Renal pelvis (tissue), 4 donors: ENCODE measurements around the gene MEIS2. TPM values are rescaled to one million over a fixed set of nuclear protein-coding genes. Genes with fewer than 3 reads are reported as not detected.

Source experiments
- DNase-seq: peaks from one replicate; pipeline ENCODE4 v3.0.0-alpha.2; 2013
- polyA plus RNA-seq, 3 donors: library from polyadenylated mRNA; unstranded; fragments of 120-200 nt; gene quantifications; one replicate each; pipeline ENCODE4 v1.2.1, GENCODE V29; 2013; ENCODE audit not compliant: insufficient read length in 3 of 3

MEIS2 gene
- polyA plus RNA-seq, 3 donors: 114 to 142 (median 138) TPM

DNA sequence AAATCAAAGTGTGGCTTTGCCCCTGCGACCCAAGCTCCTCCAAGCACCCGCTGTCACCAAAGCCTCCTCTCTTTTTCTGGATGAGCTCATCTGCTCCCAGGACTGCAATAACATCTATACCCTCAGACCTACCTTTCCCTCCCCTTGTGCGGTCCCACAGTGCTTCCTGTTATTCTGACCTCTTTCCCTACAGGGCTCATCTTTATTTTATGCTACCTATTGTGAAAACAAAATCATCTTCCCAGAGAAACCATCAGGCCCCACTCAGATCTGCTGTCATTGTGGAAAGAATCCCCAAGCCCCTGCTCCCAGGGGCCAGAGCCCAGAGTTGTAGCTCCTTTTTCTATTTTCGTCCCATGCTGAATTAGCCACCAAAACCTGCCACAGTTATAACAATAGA, 162.2 kb downstream of the MEIS2 start:
- no peak for DNase-seq

DNA sequence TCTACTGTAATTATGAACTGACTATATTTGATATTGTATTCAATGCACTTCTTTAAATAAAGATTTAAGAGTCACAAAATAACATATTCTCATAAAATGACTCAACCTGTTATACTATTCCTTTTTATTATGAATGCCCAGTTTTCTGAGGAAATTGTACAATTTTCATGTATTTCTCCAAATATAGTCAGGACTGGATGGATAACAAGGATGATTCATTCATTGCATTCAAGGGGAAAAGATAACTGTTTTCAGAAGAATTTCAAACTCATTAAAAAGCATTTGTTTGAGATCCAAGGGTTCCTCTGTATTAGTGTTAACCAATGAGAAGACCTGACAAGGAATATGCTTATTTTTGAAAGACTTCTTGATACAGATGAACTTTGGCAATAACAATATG, 163.7 kb downstream of the MEIS2 start:
- DNase-seq: no peak

DNA sequence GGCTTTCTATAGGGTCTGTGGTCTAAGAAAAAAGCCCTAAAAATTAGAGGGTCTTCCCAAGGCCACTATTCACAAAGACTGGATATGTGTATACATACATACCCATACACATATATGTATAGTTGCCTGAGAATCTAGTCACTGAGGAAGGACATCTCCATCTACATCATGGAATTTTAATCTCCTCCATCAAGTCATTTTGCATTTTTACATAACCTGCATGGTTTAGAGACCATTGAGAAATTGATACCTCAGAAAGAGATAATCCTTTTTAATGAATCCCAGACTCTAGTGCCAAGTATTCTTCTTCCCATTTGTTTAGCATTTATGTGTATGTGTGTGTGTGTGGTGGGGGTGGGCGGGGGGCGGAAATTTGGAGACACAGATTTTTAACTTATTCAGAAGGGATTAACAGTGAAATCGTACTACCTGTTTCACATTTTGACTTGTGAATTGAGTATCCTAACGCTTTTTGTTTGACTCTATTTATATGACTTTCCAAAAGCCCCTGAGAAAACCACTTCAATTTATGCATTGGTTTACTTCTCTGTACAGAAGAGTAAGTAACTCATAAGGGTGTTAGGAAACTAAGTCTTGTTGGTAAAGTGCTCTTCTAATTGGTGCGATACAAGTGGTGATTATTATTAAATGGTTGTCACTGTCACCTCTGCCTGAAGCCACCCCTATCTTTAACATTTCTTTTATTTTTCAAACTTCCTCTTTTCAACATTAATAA, 166.9 kb downstream of the MEIS2 start:
- DNase-seq: no peak

DNA sequence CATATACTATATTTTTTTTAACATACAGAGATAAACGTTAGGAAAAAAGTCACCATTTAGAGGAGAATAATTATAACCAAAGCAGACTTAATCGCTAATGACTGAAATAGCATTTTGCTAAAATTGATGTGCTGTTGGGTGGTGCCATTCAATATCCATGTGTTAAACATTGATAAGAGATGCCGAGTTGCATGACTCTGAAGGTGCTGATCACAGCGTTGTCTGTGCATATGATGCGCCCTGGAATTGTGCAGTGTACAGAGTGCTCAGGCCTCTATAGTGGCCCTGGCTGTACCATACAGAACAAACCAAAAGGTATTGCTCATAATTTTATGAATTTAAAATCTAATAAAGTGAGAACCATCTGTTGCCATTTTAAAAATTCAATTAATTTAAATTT, 168.3 kb downstream of the MEIS2 start:
- no peak for DNase-seq

- no peak for DNase-seq
These were observed 168.9 kb downstream of the MEIS2 start for GRCh38 chr15:36931434-36931833.

GRCh38 chr15:36926427-36926825, 173.9 kb downstream of the MEIS2 start:
- no peak for DNase-seq

DNA sequence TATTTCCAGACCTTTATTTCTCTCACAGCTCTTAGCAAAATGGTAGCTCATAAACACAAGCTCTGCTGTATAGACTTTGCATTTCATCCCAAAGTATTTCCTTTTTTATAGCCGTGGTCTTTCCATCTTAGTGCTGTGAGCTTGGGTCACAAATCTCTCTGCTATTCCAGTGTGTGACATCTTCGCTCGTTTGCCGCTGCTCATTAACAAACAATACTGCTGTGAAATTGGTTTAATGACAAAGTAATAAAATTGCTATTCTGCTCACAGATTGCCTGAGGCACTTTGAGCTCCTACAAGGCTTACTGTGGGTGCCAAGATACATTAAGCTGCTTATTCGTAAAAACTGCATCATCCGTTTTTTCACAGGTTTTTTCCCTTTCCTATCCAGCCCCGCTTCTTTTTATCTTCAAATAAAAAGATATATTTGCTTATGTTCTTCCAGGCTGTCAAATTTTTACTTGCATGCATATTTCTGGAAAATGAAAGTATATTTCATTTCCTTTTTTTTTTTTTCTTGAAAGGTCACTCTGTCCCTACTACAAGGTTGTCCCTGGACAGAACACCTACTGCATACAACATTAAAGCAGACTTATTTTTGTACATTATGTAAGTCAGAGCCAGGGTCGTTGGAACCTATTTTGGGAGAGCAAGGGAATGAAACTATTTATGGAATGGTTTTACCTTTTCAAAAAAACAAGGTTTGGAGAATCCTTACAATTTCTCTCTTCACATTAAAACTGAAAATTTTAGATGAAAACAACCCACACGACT, 174.5 kb downstream of the MEIS2 start:
- no peak for DNase-seq

DNA sequence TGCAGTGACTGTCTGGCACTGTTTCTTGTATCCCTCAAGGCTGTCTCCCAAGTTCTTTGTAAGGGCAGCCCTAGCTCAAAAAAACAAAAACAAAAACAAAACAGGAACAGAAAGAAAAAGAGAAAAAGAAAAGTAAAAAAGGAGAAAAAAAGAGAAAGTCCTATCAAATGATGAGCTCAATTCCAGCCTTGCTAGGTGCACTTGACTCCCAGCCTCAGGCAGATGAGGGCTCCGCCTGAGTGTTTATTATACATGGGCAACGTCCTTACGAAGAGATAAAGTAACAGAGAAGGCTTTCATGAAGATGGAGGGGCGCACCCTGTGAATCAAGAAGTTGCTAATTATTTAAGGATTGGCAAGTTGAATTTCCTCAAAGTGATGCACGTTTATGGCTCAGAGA, 175.3 kb downstream of the MEIS2 start:
- no peak for DNase-seq

DNA sequence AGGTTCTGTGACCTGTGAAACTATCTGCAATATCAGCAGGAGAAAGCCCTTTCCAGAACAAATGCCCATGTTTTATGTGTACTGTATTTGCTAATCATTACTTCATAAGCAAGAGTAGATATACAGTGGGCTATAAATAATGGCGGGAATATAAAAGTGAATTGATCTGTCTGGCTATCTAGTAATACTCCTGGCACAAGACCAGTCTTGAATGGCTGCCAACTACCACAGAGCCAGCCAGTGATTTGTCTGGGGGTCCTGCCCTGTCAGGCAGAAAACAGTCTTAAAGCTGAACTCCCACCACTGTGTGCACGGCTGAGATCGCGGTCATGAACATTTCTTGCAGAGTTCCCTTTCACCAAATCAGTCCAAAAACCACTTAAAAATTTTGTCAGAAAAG, 176.3 kb downstream of the MEIS2 start:
- DNase-seq: peak; percentile 40

DNA sequence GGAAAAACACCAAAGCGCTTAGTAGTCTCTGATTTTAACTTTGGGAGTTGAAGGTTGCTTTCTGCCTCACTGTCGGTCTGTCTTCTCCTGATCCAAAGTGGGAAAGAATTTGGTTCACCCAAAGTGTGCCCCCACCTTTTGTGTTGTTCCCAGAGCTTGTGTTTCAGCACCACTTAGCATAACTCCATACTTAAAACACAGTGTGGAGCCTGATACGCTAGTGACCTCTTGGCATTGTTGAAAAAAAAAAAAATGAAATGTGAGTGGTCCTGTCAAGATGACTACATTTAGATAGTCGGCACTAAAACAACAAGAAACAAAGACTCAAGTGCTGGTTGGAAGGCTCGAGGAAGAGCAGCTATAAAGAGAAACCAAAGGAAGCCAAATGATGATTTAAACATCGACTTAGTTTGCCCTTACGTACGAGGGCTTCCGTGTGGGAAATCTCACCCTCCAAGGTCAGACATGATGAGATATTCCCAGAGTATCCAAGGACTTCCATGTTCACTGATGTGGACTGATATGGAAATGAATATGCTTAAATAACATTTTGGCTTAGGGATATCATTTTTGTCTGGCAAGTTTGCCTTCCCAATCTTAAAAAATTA, 178.8 kb downstream of the MEIS2 start:
- no peak for DNase-seq

DNA sequence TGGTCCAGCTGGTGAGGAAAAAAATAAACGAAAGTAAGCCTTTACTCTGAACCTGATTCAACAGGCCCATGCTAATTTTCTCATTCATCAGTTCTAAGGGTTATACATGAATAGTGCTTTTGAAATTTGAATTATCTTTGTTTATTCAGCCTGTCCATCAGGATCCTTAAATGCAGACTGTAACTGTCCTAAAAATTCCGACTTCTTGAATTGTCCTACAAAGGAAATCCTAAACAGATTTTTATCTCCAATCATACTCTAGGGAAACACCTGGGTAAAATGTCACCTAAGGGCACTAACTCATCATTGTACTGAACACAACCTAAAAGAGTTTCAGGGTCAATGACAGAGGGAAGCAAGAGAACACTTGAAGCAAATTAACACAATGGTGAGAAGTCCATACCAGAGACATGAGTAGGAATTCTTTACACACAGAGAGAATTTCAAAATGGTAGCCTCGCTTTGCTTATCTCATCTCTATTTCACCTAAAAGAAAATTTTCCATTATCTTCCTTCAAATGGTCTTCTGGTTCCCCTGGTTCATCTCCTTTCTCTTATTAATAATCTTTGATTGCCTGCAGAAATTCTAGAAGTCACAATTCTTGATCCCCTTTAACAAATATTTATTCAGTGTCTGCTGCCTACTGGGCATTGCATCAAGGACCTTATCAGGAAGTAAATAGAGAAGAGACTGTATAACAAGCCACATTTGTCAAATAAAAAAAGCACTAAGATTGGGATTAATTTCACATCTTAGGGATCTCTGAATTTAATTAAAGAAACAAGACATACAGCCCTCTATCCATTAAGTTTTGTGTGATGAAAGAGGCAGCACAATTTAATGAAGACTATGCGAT, 182.7 kb downstream of the MEIS2 start:
- no peak for DNase-seq

DNA sequence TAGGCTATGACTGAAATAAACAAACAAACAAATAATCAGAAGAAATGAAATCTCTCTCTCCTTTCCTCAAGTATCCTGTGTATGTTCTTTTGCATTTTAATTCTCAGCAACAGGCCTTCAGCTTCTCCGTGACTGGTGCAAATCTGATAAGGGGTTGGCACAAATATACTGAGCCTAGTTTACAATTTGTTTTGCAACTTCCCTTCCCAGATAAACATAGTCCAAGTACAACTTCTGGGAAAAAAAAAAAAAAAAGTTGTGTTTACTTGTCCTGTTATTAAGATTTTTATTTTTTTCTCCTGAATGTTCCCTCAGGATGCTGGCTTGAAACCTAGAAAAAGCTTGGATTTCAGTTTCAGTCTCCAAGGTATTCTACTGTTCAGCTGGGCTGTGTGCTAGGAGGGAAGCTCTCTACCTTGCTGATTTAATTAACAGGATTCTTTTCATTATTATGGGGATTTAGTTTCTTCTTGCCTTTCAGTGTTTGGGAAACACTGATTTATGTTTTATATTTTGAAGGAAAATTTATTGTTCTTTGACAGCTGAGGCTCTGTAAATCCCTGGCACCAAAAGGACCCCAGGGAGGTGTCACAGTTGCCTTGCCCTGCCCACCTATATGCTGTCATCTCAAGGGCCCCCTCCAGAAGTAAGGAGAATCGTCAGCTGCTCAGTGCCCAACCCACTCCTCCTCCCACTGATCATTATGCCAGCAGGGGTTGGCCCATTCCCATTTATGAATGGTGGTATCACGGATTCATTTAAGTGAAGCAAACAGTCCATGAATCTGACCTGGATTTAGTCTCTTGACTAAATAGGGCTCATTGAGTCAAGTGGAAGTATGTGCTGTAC, 185.2 kb downstream of the MEIS2 start:
- DNase-seq: no peak

GRCh38 chr15:36914466-36914865, 185.9 kb downstream of the MEIS2 start:
- no peak for DNase-seq

DNA sequence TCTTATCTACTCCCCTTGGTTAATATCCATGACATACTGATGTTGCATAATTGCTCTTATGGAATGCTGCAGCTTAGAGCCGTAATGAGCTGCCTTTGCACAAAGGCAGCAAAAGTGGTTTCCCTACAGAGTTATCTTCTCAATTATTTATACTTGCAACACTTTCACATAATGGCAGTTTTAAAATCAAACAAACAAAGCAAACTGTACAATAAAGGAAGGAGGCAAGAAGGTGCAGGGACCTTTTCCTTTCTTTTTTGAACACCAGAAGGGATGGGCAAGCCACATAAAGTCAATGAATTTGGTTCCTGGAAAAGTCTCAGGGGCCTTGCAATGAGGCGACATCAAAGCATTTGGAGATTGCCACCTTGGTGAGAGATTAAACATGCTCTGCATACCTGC, 188.0 kb downstream of the MEIS2 start:
- DNase-seq: no peak

GRCh38 chr15:36911322-36911944, 188.9 kb downstream of the MEIS2 start:
- no peak for DNase-seq

GRCh38 chr15:36908991-36909390, 191.4 kb downstream of the MEIS2 start:
- no peak for DNase-seq

DNA sequence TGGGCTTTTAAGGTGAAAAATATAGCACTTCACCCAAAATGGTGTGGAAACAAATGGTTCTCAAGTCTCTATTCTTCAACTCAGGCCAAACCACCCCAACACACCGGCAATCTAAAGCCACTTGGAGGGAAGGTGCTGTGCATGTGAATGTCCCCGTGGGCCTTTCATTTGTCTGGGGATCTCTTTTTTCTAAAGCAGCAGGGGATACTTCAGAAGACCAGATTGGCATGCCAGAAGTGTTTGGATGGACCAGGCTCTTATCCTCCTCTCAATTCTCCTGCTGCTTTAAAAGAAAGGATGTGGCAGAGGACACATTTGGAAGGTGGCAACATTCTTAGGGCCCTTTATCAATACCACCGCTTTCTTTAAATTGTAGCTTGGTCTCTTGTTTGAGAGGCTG, 193.1 kb downstream of the MEIS2 start:
- DNase-seq: no peak

DNA sequence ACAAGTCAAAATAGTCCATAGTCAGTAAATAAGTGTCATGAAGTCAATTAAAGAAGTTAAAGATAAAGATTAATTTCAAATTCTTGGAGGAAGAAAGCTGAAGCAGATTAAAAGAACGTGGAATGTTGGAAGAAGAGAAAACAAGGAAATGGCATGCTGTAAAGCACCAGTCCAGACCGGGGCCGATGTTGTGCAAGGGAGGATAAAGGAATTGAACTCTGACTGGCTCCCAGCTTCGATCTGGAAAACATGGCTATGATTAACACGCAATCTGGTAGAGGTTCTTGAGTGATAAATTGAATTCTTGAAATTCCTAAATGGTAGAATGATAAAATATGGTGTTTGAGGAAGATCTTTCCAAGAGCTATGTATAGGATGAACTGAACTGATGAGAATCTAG, 194.4 kb downstream of the MEIS2 start:
- no peak for DNase-seq

DNA sequence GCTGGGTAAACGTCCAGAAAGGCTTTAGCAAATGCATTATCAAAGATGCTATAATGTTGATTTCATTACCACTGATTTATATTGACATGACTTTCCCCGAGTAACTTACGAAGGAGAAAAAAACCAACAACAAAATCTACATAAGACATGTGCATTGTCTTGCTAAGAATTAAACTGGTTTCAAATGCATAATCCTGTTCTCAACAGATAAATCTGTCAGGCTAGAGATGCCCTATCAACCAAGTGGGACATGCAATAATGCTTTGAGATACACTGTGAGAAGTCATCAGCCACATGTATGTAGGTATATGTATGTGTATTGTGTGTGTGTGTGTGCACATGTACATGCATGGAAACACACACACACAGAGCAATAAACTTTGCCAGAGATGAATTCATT, 195.6 kb downstream of the MEIS2 start:
- DNase-seq: no peak

DNA sequence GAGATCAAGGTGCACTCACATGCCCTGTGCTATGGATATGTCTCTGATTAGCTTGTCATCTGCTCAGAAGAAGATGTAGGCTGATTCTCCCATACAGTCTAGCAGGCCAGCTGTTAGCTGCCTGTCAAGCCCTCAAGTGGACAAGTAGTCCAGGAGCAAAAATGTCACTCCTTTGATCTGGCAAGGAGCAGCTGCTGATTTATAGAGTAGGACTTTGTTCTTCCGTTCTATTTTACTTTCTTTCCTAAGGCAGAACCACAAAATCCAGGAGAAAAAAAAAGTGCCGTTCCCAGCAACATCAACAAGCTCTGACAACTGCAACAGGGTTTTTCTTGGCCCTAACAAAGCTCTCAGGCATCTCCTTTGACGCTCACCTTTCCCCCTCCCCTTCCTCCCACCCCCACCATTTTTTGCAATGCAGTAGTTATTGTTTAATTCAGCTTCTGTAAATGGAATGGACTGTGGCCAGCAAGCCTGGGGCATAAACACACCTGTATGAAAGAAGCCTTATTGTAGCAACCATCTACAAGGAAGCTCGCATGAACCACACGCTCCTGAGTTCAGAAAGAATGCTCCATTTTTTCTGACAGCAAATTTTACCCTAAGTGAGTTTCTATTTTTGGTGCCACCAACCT, 196.3 kb downstream of the MEIS2 start:
- DNase-seq: no peak
